HEK293 (cell line): Measurements from ENCODE around the gene HMGN4.

ENCODE experiments used
- BCL11B ChIP-seq: fragments of 450-650 bp; formaldehyde crosslinking; IDR thresholded peaks from 2 replicates; pipeline ENCODE4 v1.5.1; 2016; ENCODE audit warnings: low read depth, missing biosample characterization, missing genetic modification characterization
- EGR2 ChIP-seq: fragments of 450-650 bp; formaldehyde crosslinking; IDR thresholded peaks from 2 replicates; pipeline ENCODE4 v1.5.1; 2016; ENCODE audit warnings: low read depth, missing biosample characterization, missing genetic modification characterization
- HOXA7 ChIP-seq: sonication (generic); formaldehyde crosslinking; IDR thresholded peaks from 2 replicates; pipeline ENCODE4 v1.8.1; 2022; ENCODE audit warnings: missing genetic modification reagents, borderline replicate concordance
- KLF1 ChIP-seq: fragments of 450-650 bp; formaldehyde crosslinking; IDR thresholded peaks from 2 replicates; pipeline ENCODE4 v1.5.1; 2016; ENCODE audit warnings: missing biosample characterization, missing genetic modification characterization
- KLF16 ChIP-seq: fragments of 450-650 bp; formaldehyde crosslinking; IDR thresholded peaks from 2 replicates; pipeline ENCODE4 v1.5.1; 2017; ENCODE audit warnings: missing biosample characterization, missing genetic modification characterization
- OSR2 ChIP-seq: fragments of 450-650 bp; formaldehyde crosslinking; IDR thresholded peaks from 2 replicates; pipeline ENCODE4 v1.5.1; 2016; ENCODE audit warnings: missing biosample characterization, missing genetic modification characterization
- PBX3 ChIP-seq: sonication (generic); formaldehyde crosslinking; IDR thresholded peaks from 2 replicates; pipeline ENCODE4 v1.8.1; 2022; ENCODE audit warnings: mild to moderate bottlenecking, moderate library complexity, missing genetic modification reagents
- PRDM1 ChIP-seq: fragments of 450-650 bp; formaldehyde crosslinking; IDR thresholded peaks from 2 replicates; pipeline ENCODE4; 2016; ENCODE audit warnings: missing biosample characterization, missing genetic modification characterization
- SP3 ChIP-seq: fragments of 450-650 bp; formaldehyde crosslinking; IDR thresholded peaks from 2 replicates; pipeline ENCODE4 v1.5.1; 2016; ENCODE audit warnings: missing biosample characterization, missing genetic modification characterization
- TRIM28 ChIP-seq: IDR thresholded peaks from 2 replicates; pipeline ENCODE4 v1.6.1; 2011; ENCODE audit warnings: low read length, control low read depth, borderline replicate concordance
- WT1 ChIP-seq: fragments of 450-650 bp; formaldehyde crosslinking; IDR thresholded peaks from 2 replicates; pipeline ENCODE4 v1.5.1; 2016; ENCODE audit warnings: missing biosample characterization, missing genetic modification characterization
- YY1 ChIP-seq: fragments of 450-650 bp; formaldehyde crosslinking; IDR thresholded peaks from 2 replicates; pipeline ENCODE4 v1.5.1; 2018; ENCODE audit warnings: missing biosample characterization, missing genetic modification characterization
- ZBTB11 ChIP-seq: fragments of 450-650 bp; formaldehyde crosslinking; conservative IDR thresholded peaks from 2 replicates; pipeline ENCODE4 v1.5.1; 2016; ENCODE audit warnings: low read depth, missing biosample characterization, missing genetic modification characterization
- ZBTB21 ChIP-seq: fragments of 450-650 bp; formaldehyde crosslinking; IDR thresholded peaks from 2 replicates; pipeline ENCODE4 v1.5.1; 2017; ENCODE audit warnings: missing biosample characterization, missing genetic modification characterization
- ZBTB48 ChIP-seq: fragments of 450-650 bp; formaldehyde crosslinking; IDR thresholded peaks from 2 replicates; pipeline ENCODE4 v1.5.1; 2016; ENCODE audit warnings: missing biosample characterization, missing genetic modification characterization
- ZFP69B ChIP-seq: fragments of 450-650 bp; formaldehyde crosslinking; IDR thresholded peaks from 2 replicates; pipeline ENCODE4 v1.5.1; 2016; ENCODE audit warnings: missing biosample characterization, missing genetic modification characterization
- ZNF112 ChIP-seq: fragments of 450-650 bp; formaldehyde crosslinking; IDR thresholded peaks from 2 replicates; pipeline ENCODE4 v1.5.0; 2017; ENCODE audit warnings: missing biosample characterization, missing genetic modification characterization
- ZNF140 ChIP-seq: fragments of 450-650 bp; formaldehyde crosslinking; IDR thresholded peaks from 2 replicates; pipeline ENCODE4 v1.5.1; 2016; ENCODE audit warnings: missing biosample characterization, missing genetic modification characterization
- ZNF146 ChIP-seq: fragments of 450-650 bp; formaldehyde crosslinking; IDR thresholded peaks from 2 replicates; pipeline ENCODE4 v1.5.1; 2016; ENCODE audit warnings: missing biosample characterization, missing genetic modification characterization
- ZNF18 ChIP-seq: fragments of 450-650 bp; formaldehyde crosslinking; IDR thresholded peaks from 2 replicates; pipeline ENCODE4 v1.5.1; 2016; ENCODE audit warnings: missing biosample characterization, missing genetic modification characterization
- ZNF214 ChIP-seq: fragments of 450-650 bp; formaldehyde crosslinking; IDR thresholded peaks from 2 replicates; pipeline ENCODE4 v1.5.1; 2017; ENCODE audit warnings: missing biosample characterization, mild to moderate bottlenecking, missing genetic modification characterization, borderline replicate concordance
- ZNF221 ChIP-seq: fragments of 450-650 bp; formaldehyde crosslinking; IDR thresholded peaks from 2 replicates; pipeline ENCODE4 v1.5.1; 2017; ENCODE audit warnings: missing biosample characterization, missing genetic modification characterization, borderline replicate concordance
- ZNF248 ChIP-seq: fragments of 450-650 bp; formaldehyde crosslinking; IDR thresholded peaks from 2 replicates; pipeline ENCODE4 v1.5.1; 2017; ENCODE audit warnings: missing biosample characterization, missing genetic modification characterization
- ZNF274 ChIP-seq, 2 experiments: fragments of 200-500 bp in 1 of 2; fragments of 450-650 bp in 1 of 2; sonication (Bioruptor generic) in 1 of 2; formaldehyde crosslinking in 1 of 2; IDR thresholded peaks; 2 replicates each; pipeline versions ENCODE4 v1.5.1 to v1.6.1; 2014 to 2016; ENCODE audit warnings: borderline replicate concordance in 1 of 2, inconsistent platforms in 1 of 2, low read length in 1 of 2, missing biosample characterization in 1 of 2, missing genetic modification characterization in 1 of 2
- ZNF341 ChIP-seq: fragments of 450-650 bp; formaldehyde crosslinking; IDR thresholded peaks from 2 replicates; pipeline ENCODE4; 2016; ENCODE audit warnings: low read depth, missing biosample characterization, missing genetic modification characterization
- ZNF366 ChIP-seq: fragments of 450-650 bp; formaldehyde crosslinking; conservative IDR thresholded peaks from 2 replicates; pipeline ENCODE4 v1.5.1; 2016; ENCODE audit warnings: missing biosample characterization, missing genetic modification characterization
- ZNF530 ChIP-seq: fragments of 450-650 bp; formaldehyde crosslinking; IDR thresholded peaks from 2 replicates; pipeline ENCODE4 v1.5.1; 2016; ENCODE audit warnings: low read depth, missing biosample characterization, missing genetic modification characterization
- ZNF549 ChIP-seq: fragments of 450-650 bp; IDR thresholded peaks from 2 replicates; pipeline ENCODE4 v1.5.1; 2018; ENCODE audit warnings: missing biosample characterization, missing genetic modification characterization, mild to moderate bottlenecking, inconsistent platforms, moderate library complexity
- ZNF571 ChIP-seq: fragments of 450-650 bp; formaldehyde crosslinking; IDR thresholded peaks from 2 replicates; pipeline ENCODE4 v1.5.0; 2017; ENCODE audit warnings: missing biosample characterization, missing genetic modification characterization
- ZNF580 ChIP-seq: fragments of 450-650 bp; formaldehyde crosslinking; IDR thresholded peaks from 2 replicates; pipeline ENCODE4 v1.5.1; 2016; ENCODE audit warnings: missing biosample characterization, missing genetic modification characterization
- ZNF629 ChIP-seq: fragments of 450-650 bp; formaldehyde crosslinking; IDR thresholded peaks from 2 replicates; pipeline ENCODE4 v1.5.1; 2017; ENCODE audit warnings: missing biosample characterization, missing genetic modification characterization
- ZNF658 ChIP-seq: fragments of 450-650 bp; formaldehyde crosslinking; IDR thresholded peaks from 2 replicates; pipeline ENCODE4; 2016; ENCODE audit warnings: missing biosample characterization, missing genetic modification characterization
- ZNF664 ChIP-seq: fragments of 450-650 bp; formaldehyde crosslinking; IDR thresholded peaks from 2 replicates; pipeline ENCODE4 v1.5.1; 2016; ENCODE audit warnings: missing biosample characterization, missing genetic modification characterization
- ZNF701 ChIP-seq: fragments of 450-650 bp; formaldehyde crosslinking; IDR thresholded peaks from 2 replicates; pipeline ENCODE4 v1.5.1; 2016; ENCODE audit warnings: missing biosample characterization, missing genetic modification characterization
- ZNF843 ChIP-seq: fragments of 450-650 bp; formaldehyde crosslinking; IDR thresholded peaks from 2 replicates; pipeline ENCODE4 v1.5.1; 2016; ENCODE audit warnings: missing biosample characterization, missing genetic modification characterization
- ZSCAN30 ChIP-seq: fragments of 450-650 bp; IDR thresholded peaks from 2 replicates; pipeline ENCODE4 v1.5.1; 2018; ENCODE audit warnings: missing biosample characterization, mild to moderate bottlenecking, missing genetic modification characterization, moderate library complexity

The HMGN4 gene

GRCh38 chr6:26553635-26554446, 15.7 kb downstream of the HMGN4 start (continued):
- peak; percentile 36; the same call in 1 of the 2 replicates for TF ChIP-seq PBX3 (CRISPR knock-in tag)
- TF ChIP-seq WT1 (tag by site-specific recombination): peak; percentile 77
- TF ChIP-seq TRIM28: 0 out of 2 replicates have a peak, but pooled peaks have one; percentile 77
- TF ChIP-seq ZNF274 (IDR thresholded peaks at IDR 0.05; ENCODE audit: low read length): no peak
- TF ChIP-seq ZNF274 (tag by site-specific recombination; IDR thresholded peaks at IDR 0.05; ENCODE audit: borderline replicate concordance): no peak
- no peak for TF ChIP-seq ZNF658 (tag by site-specific recombination)
- no peak for TF ChIP-seq ZNF248
- TF ChIP-seq ZNF221: no peak; the same call in 1 of the 2 replicates
- TF ChIP-seq OSR2 (tag by site-specific recombination): no peak
- TF ChIP-seq KLF16 (tag by site-specific recombination): no peak
- TF ChIP-seq SP3 (tag by site-specific recombination): peak; percentile 2; the same call in 1 of the 2 replicates
- TF ChIP-seq ZNF18 (tag by site-specific recombination): no peak
- TF ChIP-seq ZNF664 (tag by site-specific recombination): 0 out of 2 replicates have a peak, but pooled peaks have one; percentile 14
- TF ChIP-seq ZFP69B (tag by site-specific recombination): no peak; the same call in 1 of the 2 replicates
- TF ChIP-seq ZSCAN30 (tag by site-specific recombination): peak; percentile 78
- no peak for TF ChIP-seq ZNF112 (tag by site-specific recombination)
- no peak for TF ChIP-seq ZNF140 (tag by site-specific recombination)
- no peak for TF ChIP-seq ZNF701
- TF ChIP-seq ZBTB21 (tag by site-specific recombination): no peak
- no peak for TF ChIP-seq ZBTB48
- no peak for TF ChIP-seq ZBTB11 (tag by site-specific recombination)
- peak; percentile 25; the same call in 1 of the 2 replicates for TF ChIP-seq YY1
- no peak for TF ChIP-seq ZNF549 (tag by site-specific recombination)
- no peak for TF ChIP-seq BCL11B
- peak; percentile 90 for TF ChIP-seq ZNF366
- TF ChIP-seq ZNF146 (tag by site-specific recombination): no peak
- no peak for TF ChIP-seq ZNF341
- TF ChIP-seq ZNF571 (tag by site-specific recombination): no peak
- TF ChIP-seq ZNF580 (tag by site-specific recombination): no peak
- peak; percentile 64 for TF ChIP-seq ZNF629 (tag by site-specific recombination)
- TF ChIP-seq ZNF214 (tag by site-specific recombination): no peak; the same call in 1 of the 2 replicates
- TF ChIP-seq HOXA7 (CRISPR knock-in tag): no peak
- no peak for TF ChIP-seq EGR2 (tag by site-specific recombination)
- no peak for TF ChIP-seq ZNF843 (tag by site-specific recombination)
- TF ChIP-seq KLF1 (tag by site-specific recombination): no peak
- no peak for TF ChIP-seq ZNF530 (tag by site-specific recombination)
- TF ChIP-seq PRDM1: peak; percentile 36; the same call in 1 of the 2 replicates
